GM19452 (cell line): Measurements from ENCODE around the gene WNT8A.

Experiments
- ATAC-seq: cut with Tn5 transposase; IDR thresholded peaks from one replicate; pipeline ENCODE4 v1.9.1; 2021; ENCODE audit not compliant: unreplicated experiment

Gene WNT8A

DNA sequence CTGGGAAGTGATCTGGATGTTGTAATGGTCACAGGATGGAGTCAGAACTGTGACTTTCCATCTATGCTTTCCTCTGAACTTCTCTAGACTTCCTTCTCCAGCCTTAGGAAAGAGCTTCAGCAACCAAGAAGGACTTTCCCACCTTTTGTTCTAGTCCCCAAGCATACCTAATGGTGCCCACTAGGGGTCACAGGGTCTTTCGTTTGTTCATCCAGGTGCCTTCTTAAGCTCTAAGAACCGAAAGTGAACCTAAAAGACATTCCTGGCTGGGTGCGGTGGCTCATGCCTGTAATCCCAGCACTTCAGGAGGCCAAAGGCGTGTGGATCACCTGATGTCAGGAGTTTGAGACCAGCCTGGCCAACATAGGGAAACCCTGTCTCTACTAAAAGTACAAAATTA lies 1.8 kb upstream of the WNT8A start:
- ATAC-seq, result no peak

DNA sequence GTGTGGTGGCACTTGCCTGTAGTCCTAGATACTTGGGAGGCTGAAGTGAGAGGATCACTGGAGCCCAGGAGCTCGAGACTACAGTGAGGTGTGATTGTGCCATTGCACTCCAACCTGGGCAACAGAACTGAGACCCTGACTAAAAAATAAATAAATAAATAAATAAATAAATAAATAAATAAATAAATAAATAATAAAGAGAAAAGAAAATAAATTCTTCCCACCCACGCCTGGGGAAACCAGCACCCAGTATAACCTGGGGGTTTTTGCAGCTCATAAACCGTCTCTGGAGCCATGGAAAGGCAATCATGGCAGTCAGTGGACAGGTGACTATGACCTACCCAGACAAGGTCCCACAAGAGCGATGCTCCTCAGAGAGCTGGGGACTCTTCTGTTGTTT lies 7.9 kb downstream of the WNT8A start:
- no peak for ATAC-seq

DNA sequence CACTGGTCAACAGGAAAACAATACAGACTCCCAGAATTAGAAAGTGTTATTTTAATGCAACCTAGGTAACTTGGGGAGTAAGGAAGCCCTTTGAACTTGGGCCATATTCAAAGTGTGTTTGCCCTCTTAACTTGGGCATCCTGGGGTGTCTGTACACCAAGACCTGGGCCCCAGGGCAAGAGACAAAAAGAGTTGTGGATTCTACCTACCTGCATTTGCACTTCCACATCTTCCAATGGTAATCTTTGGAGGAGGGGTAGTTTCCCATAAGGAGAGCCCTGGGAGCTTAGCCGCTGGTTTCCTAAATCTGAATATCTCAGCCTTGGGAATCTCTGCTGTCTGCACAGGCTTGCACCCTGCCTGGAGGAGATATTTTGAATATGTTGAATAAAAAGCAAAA lies 8.5 kb downstream of the WNT8A start:
- no peak for ATAC-seq

DNA sequence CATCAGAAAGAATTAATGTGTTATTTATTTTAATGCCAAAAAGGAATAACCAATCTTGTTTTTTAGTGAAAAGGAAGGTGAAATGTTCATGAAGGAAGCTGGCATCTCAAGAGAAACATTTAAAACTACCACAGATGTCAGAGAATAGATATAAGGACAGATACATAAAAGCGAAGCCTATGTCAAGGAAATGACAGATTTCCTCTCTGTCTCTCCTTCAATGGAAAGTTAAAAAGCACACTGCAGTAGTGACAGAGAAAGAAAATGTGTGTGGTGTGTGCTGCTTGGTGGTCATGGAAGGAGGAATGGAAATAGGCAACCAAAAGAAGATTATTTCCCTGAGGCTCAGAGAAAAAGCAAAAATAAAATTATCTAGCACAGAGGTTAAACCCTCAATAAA lies 9.2 kb downstream of the WNT8A start:
- no peak for ATAC-seq

DNA sequence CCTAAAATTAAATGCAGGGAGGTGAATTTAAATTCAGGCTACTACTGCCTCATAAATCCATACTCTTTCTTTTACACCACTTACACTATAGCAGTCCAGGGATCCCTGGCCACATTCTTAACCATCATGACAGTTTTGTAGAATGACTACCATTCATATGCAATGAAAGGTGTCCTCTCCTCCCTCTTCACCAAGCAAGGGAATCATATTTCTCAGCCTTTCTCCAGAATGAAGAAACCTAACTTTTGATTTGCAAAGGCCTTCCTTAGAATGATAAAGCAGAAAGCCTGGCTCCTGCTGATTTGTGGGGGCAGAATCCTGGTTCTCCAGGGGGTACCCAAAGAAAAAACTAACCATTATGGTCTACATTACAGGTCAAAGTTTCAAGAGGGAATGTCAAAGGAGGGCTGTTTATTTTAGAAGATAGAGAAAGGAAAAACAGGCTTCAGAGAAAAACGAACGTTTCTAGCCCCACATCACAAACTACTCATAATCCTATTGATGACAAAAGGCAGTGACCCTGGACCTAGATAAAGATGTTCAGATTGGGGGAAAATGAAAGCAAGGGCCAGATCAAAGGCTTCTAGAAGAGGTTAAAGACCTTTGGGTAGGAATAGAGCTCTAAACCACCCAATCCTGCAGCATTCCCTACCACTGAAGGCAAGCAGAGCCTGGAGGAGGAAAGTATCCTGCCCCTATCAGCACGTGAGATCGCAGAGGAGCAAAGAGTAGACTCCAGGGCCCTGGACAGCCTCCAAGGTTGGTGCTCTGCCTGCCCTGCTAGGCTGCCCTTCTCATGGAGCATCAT lies 11.5 kb downstream of the WNT8A start:
- no peak for ATAC-seq

DNA sequence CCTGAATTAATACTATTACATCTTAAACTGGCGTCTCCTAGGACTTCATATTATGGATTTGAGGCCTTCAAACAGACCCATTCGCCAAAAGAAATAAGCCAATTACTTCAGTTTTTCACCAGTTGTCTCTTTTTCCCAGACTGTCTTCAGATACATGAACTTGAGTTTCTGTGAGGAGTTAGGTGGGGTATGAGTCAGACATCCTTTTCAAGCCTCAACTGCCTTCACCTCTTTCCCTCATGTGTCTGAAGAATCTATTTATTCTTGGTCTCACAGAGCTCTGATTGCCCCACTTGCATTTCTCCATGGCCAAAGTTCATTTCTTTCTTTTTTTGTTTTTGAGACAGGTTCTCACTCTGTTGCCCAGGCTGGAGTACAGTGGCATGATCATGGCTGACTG lies 12.5 kb downstream of the WNT8A start:
- no peak for ATAC-seq

DNA sequence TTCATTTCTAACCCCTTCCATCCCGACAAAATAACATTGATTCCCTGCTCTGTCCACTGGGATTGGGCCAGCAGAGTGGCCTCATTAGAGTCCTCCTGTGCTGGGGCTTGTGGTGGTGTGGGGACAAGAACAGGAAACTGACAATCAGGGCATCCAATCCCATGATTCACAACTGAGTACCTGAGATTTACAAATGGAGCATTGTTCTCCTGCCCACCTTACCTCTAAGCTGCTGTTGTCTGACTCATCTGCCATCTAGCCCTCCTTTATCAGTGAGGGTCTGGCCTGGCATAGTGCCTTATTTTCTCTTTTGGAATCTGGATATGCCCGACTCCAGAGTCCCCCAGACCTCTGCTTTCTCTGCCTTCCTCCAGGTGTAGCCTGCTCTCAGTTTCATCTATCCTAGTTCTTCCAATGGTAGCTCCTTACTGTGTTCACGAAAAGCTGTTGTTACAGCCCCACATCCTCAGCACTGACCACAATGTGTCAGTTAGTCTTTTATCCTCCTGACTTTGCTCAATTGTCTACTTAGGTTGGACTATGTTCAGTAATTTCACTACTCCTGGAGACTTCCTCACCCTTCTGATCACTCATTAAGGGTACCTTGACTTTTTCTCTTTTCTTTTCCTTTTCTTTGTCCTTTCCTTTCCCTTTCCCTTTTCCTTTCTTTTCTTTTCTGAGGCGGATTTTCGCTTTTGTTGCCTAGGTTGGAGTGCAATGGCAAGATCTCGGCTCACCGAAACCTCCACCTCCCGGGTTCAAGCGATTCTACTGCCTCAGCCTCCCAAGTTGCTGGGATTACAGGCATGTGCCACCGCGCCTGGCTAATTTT lies 13.4 kb downstream of the WNT8A start:
- ATAC-seq, result no peak

DNA sequence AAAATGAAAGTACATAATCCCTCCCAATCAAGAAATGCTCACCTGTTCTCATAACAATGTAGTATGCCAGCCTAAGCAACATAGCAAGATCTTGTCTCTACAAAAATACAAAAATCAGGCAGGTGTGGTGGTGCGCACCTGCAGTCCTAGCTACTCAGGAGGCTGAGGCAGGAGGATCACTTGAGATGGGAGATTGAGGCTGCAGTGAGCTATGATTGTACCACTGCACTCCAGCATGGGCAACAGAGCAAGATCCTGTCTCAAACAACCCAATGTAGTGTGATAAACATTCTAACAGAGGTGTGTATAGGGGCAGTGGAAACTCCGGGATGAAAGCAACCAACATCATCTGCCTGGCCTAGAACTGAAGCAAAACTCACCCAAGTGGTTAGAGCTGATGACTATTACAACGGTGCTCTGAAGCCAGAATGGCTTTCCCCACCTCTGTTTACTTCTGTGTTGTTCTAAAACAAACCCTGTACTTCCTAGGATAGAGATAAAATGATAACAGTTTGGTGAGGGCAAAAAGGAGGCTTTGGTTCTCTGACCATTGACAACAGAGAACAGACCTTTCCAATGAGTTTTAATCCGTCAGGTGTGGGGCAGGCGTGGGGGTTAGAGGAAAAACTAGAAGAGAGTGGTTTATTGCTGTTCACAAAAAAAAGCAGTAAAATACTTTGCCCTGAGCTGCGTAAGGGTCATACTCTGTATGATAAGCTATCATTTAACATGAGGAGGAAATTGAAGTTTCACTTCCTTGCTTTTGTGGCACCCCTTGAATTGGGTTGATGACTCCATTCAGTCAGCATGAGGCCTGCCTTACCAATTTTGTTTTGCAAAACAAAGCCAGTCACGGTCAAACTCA lies 18.9 kb downstream of the WNT8A start:
- no peak for ATAC-seq

DNA sequence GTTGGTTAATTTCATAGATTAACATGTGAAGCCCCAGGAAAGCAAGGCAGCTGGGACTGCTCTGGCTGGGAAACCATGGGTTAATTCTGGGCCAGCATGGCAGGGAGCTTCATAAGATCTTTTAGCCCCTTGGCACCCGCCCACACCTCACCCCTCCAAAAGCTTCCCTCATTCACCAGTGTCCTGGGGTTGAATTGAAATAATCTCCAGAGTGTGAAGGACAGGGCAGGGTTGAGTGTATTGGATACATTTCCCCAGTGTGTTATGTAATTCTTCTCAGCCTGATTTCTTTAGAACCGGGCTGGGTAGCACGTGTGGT lies 19.4 kb downstream of the WNT8A start:
- ATAC-seq, result no peak

DNA sequence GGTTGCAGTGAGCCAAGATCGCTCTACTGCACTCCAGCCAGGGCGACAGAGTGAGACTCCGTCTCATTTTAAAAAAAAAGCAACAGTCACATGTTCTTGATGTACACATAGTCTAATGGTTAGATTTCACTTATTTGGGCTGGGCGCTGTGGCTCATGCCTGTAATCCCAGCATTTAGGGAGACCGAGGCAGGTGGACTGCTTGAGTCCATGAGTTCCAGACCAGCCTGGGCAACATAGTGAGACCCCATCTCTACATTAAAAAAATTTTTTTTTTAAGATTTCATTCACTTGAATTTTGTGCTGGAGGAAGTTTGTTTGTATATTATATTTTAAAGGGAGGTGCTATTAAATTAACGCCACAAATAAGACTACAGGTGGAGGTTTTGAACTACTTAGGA lies 21.9 kb downstream of the WNT8A start:
- ATAC-seq, result no peak

DNA sequence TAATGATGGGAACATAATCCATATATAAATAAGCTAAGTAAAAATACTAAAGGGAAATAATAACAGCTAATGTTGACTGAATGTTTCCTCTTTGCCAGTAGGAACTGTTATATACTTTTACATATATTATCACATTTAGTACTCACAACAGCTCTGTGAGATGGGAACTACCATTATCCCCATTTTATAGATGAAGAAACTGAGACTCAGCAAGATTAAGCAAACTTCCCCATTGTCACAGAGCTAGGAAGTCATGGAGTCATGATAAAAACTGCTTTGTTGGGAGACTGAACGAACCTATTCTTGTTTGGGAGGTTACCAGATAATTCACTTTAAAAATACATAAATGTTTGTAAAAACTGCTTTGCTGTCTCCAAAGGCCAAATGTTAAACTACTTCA lies 23.4 kb downstream of the WNT8A start:
- ATAC-seq, result no peak

DNA sequence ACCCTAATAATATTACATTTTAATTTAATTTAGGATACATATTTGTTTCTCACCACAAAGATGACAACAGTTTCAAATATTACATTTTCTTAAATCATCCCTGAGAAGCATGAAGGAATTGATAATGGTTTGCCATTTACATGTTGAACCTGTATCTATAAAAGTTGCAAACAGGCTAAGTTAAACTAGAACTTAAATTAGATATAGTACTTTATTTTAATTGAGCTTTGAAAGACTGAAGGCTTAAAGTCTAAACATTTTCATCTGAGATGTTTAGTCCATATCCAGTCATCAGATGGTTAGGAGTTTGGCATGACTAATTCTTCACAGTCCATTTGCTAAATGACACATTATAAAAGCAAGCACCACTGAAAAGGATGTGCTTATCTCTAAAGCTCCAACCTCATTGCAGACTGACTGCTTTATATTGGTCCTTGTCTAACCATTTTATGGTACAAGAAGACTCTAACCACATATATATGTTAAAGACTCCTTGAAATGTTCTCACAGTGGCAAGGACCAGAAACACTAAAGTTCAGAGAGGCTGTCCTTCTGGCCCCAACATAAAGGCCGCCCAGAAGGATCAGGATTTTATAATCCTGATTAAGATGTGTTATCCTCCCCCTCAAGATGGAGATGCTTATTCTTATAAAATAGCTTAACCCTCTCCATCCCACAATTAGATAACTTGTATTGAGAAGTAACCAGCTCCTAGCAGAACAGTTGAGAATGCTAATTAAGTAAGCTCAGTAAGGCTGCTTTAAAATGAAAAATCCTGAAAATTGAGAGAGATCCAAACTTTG lies 25.8 kb downstream of the WNT8A start:
- ATAC-seq, result no peak

DNA sequence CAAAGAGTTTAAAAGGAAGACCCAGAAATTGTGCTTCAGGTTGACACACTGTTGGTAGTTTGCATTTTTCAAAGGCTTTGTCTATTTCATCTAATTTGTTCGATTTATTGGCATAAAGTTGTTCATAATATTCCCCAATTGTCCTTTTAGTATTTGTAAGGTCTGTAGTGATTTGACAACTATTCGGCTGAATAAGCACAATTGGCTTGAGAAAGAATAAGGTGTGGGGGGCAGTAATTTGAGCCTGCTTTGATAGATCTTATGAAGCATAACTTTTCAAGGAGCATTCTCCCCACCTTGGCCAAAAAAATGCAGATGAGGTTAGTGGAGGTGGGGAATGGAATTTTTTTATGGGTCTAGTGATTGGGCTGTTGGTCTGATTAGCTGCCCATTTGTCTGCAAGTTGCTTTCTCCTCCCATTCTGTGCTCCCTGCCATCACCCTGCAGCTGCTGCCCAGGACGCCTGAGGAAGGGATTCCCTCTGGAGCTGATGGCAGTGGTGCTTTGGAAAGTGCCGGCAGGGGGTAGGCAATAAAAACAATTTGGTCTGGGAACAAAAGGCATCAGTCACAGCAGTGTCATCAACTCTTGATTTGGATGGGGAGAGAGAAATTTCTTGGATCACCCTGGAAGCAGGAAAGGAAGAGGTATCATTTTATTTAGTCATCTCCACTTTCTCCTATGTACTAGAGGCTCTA lies 26.6 kb downstream of the WNT8A start:
- no peak for ATAC-seq

DNA sequence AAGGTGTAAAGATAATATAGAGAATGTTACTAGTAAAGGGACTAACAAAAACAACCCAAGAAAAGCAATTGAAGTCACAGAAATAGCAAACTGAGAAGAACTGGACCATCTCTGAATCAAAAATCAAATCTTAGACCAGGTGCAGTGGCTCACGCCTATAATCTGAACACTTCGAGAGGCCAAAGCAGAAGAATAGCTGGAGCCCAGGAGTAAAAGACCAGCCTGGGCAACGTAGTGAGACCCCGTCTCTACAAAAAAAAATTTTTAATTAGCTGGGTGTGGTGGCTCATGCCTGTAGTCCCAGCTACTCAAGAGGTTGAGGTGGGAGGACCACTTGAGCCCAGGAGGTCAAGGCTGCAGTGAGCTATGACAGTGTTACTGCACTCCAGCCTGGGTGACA lies 27.3 kb downstream of the WNT8A start:
- no peak for ATAC-seq

DNA sequence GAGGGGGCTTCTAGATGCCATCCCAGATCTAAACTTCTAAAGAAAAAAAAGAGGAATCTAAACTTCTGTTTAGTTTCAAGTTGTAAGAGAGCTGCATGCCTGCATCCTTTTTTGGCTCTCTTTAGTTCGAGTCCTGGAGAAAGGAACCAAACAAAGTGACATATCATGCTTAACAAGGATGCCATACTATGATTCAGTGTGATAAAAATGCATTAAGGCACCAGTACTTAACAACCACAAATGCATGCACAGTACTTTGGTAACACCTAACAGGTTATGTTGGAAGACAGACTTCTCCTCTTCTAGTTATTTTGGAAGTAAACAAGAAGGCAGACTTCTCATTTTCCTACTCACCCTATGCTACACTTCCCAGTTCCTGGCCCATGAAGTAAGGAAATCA lies 28.1 kb downstream of the WNT8A start:
- ATAC-seq, result no peak

DNA sequence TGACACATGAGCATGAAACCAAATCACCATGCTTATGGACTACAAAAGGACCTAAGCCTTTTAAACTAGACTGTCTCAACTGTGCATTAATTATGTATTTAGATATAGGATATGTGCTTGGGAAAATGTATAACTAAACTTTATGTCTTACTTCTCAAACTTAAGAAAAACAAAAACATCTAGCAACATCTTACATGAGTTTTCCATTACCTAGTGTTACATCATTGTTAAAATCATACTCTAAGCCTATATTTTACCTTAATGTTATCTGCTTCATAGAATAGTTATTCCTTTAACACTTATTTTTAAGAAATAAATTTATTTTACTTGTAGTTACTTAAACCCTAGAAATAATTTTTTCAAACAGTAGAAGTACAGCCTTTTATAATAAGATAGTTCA lies 31.4 kb downstream of the WNT8A start:
- ATAC-seq, result no peak

DNA sequence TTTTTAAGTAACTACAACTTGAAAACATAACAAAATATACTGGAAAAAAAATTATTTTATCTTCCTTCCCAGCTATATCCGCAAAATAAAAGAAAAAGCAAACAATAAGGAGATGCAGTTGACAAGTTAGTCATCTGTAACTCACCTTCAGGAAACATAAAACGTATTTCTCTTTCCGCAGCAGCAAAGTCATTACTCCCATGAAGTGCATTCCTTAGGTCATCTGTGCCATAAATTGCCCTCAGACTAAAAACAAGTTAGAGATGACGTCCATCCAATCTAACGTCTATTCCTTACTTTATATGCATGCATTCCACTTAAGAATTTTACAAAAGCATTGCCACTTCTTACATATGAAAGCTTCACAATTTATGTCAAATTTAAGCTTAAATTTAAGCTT lies 44.5 kb downstream of the WNT8A start:
- ATAC-seq, result no peak

DNA sequence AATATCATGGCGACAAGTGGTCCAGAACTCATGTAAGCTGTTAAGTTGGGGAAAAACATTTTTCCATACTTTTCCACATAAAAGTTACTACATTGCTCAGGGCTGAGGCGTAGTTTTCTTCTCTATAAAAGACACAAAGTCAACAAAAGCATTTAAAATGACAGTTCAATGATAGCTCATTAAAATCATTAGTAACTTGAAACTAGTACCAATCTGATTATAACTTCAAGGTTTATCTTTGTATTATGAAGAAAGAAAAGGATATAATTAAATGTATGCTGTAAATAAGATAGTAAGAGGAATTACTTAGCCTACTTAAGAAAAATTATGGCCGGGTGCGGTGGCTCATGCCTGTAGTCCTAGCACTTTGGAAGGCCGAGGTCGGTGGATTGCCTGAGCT lies 45.5 kb downstream of the WNT8A start:
- ATAC-seq, result no peak

DNA sequence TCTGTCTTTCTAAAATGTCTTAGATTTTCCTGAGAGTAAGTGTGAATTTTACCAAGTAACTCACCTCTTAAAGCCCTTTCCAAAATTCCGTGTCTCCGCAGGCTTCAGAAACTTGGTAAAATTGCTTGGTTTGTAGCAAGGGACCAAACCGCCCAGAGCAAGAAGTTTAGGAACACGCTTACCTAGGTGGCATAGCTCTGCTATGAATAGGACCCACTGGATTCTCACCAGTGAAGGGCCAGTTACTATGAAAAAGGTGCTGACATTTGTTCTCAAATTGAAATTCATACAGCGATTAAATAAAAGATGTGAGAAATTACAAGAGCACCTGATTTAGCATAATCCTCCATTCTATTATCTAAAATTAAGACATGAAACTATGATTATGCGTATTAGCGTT lies 48.7 kb downstream of the WNT8A start:
- no peak for ATAC-seq
